ENCODE data around the gene AKR1A1.

GRCh38 chr1:45570631-45571030 lies 20.0 kb downstream of the AKR1A1 start:
- no peak for TF ChIP-seq CTCF (conservative IDR thresholded peaks at IDR 0.05)
- TF ChIP-seq ZFX (IDR thresholded peaks at IDR 0.05) = no peak
